Measurements from ENCODE around the gene GAS7. TPM values are rescaled to one million over a fixed set of nuclear protein-coding genes. Genes with fewer than 3 reads are reported as not detected.

The GAS7 gene
- total RNA-seq, 1 experiment from 2014 or later, result 4.1 TPM

DNA sequence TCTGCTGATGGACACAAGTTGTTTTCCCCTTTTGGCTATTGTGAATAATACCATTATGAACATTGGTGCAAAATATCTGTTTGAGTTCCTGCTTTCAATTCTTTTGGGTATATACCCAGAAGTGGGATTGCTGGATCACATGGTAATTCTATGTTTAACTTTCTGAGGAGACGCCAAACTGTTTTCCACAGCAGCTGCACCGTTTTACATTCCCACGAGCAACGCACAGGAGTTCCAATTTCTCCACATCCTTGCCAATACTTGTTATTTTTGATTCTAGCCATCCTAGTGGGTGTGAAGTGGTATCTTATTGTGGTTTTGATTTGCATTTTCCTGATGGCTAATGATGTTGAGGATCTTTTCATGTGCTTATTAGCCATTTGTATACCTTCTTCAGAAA is 43.4 kb upstream of the GAS7 start:
- CTCF ChIA-PET, result no interaction called here

More for the DNA sequence above, 43.4 kb upstream of the GAS7 start:
- DNase-seq (ENCODE audit: low read depth, low spot score) (no peak), ATAC-seq (no peak)
- H4K20me1 ChIP-seq (ENCODE audit: insufficient read depth), result no peaks in the 10 kb centered on the region
- no TSS peak for BruUV-seq (replicated peaks)
- no peak overlapping the region for H3K4me3 ChIP-seq (replicated peaks in 1 of 2; ENCODE audit: low read depth in 1 of 2, low read length in 2 of 2)
- H3K79me2 ChIP-seq (ENCODE audit: insufficient read depth, low read length), result no peaks in the 10 kb centered on the region
- no peaks in the 10 kb centered on the region for H3K27me3 ChIP-seq (ENCODE audit: insufficient read depth, low read length)
- H3K27ac ChIP-seq (ENCODE audit: low read depth, low read length), result no peak overlapping the region
- H3K4me2 ChIP-seq (ENCODE audit: low read length), result no peak overlapping the region
- TF ChIP-seq FOSL1 (IDR thresholded peaks at IDR 0.05; ENCODE audit: low read depth), result no peak
- no peak for TF ChIP-seq CEBPB (IDR thresholded peaks at IDR 0.05; ENCODE audit: low read depth)
- TF ChIP-seq POLR2A (IDR thresholded peaks at IDR 0.05; ENCODE audit: borderline replicate concordance, extremely low read depth, insufficient read depth, insufficient read length), result no peak
- TF ChIP-seq, protein P1, sequence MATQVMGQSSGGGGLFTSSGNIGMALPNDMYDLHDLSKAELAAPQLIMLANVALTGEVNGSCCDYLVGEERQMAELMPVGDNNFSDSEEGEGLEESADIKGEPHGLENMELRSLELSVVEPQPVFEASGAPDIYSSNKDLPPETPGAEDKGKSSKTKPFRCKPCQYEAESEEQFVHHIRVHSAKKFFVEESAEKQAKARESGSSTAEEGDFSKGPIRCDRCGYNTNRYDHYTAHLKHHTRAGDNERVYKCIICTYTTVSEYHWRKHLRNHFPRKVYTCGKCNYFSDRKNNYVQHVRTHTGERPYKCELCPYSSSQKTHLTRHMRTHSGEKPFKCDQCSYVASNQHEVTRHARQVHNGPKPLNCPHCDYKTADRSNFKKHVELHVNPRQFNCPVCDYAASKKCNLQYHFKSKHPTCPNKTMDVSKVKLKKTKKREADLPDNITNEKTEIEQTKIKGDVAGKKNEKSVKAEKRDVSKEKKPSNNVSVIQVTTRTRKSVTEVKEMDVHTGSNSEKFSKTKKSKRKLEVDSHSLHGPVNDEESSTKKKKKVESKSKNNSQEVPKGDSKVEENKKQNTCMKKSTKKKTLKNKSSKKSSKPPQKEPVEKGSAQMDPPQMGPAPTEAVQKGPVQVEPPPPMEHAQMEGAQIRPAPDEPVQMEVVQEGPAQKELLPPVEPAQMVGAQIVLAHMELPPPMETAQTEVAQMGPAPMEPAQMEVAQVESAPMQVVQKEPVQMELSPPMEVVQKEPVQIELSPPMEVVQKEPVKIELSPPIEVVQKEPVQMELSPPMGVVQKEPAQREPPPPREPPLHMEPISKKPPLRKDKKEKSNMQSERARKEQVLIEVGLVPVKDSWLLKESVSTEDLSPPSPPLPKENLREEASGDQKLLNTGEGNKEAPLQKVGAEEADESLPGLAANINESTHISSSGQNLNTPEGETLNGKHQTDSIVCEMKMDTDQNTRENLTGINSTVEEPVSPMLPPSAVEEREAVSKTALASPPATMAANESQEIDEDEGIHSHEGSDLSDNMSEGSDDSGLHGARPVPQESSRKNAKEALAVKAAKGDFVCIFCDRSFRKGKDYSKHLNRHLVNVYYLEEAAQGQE (IDR thresholded peaks at IDR 0.05; ENCODE audit: low read depth), result no peak
- TF ChIP-seq EZH2 (IDR thresholded peaks at IDR 0.05), result no peak
- no peak for TF ChIP-seq SP1 (IDR thresholded peaks at IDR 0.05; ENCODE audit: low read depth)
- TF ChIP-seq, protein P2, sequence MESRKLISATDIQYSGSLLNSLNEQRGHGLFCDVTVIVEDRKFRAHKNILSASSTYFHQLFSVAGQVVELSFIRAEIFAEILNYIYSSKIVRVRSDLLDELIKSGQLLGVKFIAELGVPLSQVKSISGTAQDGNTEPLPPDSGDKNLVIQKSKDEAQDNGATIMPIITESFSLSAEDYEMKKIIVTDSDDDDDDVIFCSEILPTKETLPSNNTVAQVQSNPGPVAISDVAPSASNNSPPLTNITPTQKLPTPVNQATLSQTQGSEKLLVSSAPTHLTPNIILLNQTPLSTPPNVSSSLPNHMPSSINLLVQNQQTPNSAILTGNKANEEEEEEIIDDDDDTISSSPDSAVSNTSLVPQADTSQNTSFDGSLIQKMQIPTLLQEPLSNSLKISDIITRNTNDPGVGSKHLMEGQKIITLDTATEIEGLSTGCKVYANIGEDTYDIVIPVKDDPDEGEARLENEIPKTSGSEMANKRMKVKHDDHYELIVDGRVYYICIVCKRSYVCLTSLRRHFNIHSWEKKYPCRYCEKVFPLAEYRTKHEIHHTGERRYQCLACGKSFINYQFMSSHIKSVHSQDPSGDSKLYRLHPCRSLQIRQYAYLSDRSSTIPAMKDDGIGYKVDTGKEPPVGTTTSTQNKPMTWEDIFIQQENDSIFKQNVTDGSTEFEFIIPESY (IDR thresholded peaks at IDR 0.05; ENCODE audit: extremely low read depth, insufficient replicate concordance, low read length), result no peak
- no peak for TF ChIP-seq ZFX (IDR thresholded peaks at IDR 0.05)
- no peak for TF ChIP-seq EZH2phosphoT487 (IDR thresholded peaks at IDR 0.05; ENCODE audit: borderline replicate concordance)
- no peak for TF ChIP-seq JUND (IDR thresholded peaks at IDR 0.05)
- no peak for TF ChIP-seq SIN3A (IDR thresholded peaks at IDR 0.05; ENCODE audit: low read depth)
- TF ChIP-seq, protein P3, sequence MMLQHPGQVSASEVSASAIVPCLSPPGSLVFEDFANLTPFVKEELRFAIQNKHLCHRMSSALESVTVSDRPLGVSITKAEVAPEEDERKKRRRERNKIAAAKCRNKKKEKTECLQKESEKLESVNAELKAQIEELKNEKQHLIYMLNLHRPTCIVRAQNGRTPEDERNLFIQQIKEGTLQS (IDR thresholded peaks at IDR 0.05), result no peak
- TF ChIP-seq, protein P4, sequence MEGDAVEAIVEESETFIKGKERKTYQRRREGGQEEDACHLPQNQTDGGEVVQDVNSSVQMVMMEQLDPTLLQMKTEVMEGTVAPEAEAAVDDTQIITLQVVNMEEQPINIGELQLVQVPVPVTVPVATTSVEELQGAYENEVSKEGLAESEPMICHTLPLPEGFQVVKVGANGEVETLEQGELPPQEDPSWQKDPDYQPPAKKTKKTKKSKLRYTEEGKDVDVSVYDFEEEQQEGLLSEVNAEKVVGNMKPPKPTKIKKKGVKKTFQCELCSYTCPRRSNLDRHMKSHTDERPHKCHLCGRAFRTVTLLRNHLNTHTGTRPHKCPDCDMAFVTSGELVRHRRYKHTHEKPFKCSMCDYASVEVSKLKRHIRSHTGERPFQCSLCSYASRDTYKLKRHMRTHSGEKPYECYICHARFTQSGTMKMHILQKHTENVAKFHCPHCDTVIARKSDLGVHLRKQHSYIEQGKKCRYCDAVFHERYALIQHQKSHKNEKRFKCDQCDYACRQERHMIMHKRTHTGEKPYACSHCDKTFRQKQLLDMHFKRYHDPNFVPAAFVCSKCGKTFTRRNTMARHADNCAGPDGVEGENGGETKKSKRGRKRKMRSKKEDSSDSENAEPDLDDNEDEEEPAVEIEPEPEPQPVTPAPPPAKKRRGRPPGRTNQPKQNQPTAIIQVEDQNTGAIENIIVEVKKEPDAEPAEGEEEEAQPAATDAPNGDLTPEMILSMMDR (IDR thresholded peaks at IDR 0.05 in 2 of 3, conservative IDR thresholded peaks at IDR 0.05 in 1 of 3; ENCODE audit: borderline replicate concordance in 1 of 3, insufficient read depth in 1 of 3, low read depth in 2 of 3, low read length in 2 of 3), result no peak
- no peak for TF ChIP-seq ELF1 (IDR thresholded peaks at IDR 0.05; ENCODE audit: borderline replicate concordance, low read depth)
- TF ChIP-seq POLR2AphosphoS5 (IDR thresholded peaks at IDR 0.05; ENCODE audit: low read depth, low read length), result no peak
- no peak for TF ChIP-seq TCF7L2 (IDR thresholded peaks at IDR 0.05; ENCODE audit: borderline replicate concordance, extremely low read depth, insufficient read depth, insufficient read length)
- no peak for TF ChIP-seq ZNF274 (IDR thresholded peaks at IDR 0.05; ENCODE audit: low read depth, low read length)
- no peak overlapping the region for H3K9ac ChIP-seq (ENCODE audit: low read length)
- no peaks in the 10 kb centered on the region for H3K9me3 ChIP-seq (ENCODE audit: control insufficient read depth in 1 of 2, insufficient read depth in 1 of 2, low read depth in 1 of 2, low read length in 2 of 2)
- H3K4me1 ChIP-seq (ENCODE audit: control insufficient read depth in 1 of 2, insufficient read depth in 2 of 2, low read length in 2 of 2), result peaks cover 0 to 7% of the 10 kb centered on the region in 2 experiments; a peak in 2 of 4 replicates
- no peaks in the 10 kb centered on the region for H3K9me2 ChIP-seq (ENCODE audit: insufficient read depth)
- H2AFZ ChIP-seq (ENCODE audit: low read depth, low read length, poor library complexity, severe bottlenecking), result no peak overlapping the region
- intact Hi-C loops (cut with micrococcal nuclease), result no loop called here
- ChIA-PET POLR2A (no interaction called here), RAD21 (ENCODE audit: low non-redundant PET in 1 of 2, low total read pairs in 2 of 2, uncharacterized antibody in 2 of 2, unreplicated experiment in 2 of 2) (no interaction called here)
- H3K36me3 ChIP-seq (ENCODE audit: control insufficient read depth in 1 of 2, insufficient read depth in 2 of 2, low read length in 2 of 2), result no peaks in the 10 kb centered on the region

Data from HCT116 (cell line).